HG03159 (cell line): ENCODE measurements around the gene CRADD.
"Not testable (repeated sequence)": the region's sequence is repeated elsewhere in the genome, so short reads cannot be mapped to it uniquely, and the experiment has no call there.

Experiments used
- ATAC-seq: cut with Tn5 transposase; IDR thresholded peaks from one replicate; pipeline ENCODE4 v1.9.1; 2021; ENCODE audit warnings: mild to moderate bottlenecking, moderate library complexity; ENCODE audit not compliant: unreplicated experiment

The CRADD gene

DNA sequence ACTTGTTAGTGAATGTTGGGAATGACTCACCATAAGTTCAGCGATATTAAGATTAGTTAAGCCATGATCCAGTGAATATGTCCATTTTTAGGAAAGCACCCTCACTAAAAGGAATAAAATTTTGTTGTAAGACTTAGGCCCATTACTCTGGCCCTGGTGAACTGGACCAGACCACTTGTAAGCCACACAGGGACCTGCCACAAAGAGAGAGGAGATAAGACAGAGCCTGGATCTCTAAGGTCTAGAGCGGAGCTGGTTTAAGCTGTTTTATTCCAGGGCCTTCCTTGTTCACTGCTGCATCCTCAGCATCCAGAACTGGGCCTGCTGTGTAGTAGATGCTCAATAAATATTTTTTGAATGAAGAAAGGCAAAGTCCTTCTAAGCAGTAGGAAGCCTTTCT is 79.1 kb downstream of the CRADD start:
- ATAC-seq = no peak

DNA sequence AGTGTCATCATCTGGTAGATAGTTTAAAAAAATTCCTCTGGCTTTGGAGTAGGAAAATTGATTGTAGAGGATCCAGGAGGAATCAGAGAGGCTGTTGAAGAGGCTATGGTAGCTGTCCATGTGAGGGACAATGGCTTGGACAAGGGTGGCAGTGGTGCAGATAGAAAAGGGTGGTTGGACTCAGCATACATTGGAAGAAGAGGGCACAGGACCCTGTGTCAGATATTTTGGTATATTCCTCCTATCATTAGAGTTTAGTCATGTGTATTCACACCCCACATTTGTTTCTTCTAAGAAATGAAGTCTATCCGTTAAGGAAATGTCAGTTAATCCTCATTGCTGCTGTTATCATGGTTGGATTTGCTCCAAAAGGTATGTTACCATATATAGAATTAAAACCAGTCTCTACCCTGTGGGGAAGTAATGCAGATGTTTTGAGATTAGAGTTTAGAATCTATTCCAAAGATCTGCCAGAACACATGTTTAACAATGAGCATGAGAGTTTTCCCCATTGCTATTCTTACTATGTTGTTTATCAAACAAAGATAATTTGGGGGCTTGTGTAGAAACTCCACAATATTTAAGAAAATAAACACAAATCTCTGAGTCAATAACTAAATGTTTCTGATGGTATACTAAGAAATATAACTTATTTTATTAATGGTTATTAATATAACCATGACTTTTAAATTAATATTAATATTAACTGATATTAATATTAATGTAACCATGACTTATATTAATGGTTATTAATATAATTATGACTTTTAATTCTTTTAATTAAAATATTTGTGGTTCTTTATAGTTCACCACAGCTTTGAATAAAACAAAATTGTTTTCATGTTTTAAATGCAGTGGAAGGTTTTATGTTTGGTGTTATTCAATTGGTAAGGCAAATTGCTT is 80.9 kb downstream of the CRADD start:
- no peak for ATAC-seq

DNA sequence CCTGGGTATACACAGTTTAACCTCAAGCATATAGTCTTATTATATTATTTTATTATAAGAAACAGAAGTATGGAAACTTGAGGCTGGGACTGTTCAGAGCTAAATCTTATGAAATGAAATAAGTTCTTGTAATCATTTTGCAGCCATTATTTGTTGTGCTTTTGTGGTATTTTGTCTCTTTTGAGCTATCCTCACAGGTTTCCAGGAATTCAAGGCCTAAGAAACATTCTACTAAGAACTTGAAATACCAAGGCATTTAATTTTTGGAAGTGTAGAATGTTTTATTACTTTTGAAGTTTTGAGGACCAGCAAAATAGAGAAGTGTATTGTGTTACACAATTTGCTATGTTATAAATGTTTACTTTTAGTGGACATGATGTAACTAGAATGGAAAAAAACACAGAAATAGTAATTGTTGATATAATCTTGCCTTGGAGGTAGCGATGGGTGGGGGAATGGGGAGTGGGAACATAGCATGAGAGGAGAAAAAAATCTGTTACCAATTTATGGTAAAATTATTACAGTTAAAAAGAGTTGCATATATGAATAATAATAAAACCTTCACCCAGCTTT is 81.7 kb downstream of the CRADD start:
- no peak for ATAC-seq

DNA sequence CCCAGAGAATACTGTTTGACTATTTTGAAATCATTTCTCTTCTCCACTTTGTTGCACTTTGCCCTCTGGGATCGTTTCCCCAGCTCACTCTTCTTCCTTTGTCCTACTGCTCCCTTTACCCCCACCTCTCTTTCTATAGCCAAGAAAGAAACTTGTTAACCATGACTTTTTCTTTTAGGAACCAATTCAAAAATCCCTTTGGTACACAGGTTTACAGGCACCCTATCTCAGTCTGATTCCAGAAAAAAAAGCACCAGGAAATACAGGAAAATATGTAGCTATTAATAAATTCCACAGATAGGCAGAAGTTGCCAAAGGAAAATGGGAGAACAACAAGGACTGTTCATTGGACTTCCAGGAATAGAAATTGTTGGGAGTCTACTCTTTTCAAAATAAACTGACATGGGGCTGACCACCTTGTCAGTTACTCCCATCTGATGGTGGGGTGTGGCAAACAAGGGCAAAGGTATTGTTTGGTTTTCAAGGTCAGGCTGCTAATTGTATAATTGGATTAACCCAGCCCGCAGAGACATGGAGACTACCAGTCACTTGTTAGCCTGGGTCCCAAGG is 82.4 kb downstream of the CRADD start:
- no peak for ATAC-seq

DNA sequence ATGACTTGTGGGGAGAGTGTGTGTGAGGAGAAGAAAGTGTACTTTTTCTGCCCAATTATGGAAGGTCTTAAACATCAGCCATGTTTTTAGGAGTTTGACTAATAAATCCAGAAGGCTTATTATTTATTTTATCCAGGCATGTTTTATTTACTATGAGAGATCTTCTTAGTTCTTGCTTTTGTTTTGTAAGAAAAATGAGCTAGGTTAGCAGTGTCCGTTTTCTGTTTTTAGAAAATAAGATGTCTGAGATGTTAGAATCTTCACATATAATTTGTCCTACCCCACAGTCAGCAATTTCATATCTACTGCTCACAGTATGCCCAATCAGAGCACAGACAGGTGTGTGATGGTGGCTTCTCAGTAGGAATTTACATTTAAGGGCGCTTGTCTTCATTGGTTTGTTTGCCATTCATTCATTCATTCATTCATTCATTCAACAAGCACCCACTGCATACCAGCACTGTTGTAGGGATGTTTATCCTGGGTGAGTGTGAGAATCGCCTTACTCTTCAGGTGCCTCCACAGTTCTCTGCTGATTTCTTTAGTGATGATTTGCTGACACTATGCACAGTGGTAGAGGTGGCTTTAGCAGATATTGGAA is 83.2 kb downstream of the CRADD start:
- ATAC-seq = no peak

DNA sequence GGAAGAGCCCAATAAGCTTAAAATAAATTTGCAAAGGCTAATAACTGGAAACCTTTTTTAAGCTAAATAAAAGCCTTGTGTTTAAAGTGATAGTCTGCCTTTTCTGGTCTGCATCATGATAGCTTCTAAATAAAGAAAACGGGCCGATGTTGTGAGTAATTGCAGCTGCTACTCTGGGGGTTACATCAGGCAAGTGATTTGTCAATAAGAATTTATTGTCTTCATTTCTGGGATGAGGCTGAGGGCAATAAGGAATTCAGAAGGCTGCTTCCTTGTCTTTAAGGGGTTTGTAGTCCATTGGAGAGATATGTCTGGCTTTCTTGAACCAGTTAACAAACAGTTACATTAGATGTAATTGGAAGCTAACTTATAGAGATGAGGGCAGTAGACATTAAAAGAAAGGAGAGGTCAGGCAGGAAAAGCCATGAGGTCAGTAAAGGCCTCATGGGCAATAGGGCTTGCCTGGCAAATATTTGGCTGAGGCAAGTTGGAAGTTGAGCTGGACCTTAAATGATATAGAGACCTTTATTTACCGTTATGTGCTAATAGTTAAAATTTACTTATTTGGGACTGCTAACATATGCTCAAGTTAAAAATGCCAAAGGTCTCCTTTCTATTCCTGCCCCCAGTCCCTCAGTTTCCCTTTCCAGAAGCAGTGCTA is 85.0 kb downstream of the CRADD start:
- no peak for ATAC-seq

DNA sequence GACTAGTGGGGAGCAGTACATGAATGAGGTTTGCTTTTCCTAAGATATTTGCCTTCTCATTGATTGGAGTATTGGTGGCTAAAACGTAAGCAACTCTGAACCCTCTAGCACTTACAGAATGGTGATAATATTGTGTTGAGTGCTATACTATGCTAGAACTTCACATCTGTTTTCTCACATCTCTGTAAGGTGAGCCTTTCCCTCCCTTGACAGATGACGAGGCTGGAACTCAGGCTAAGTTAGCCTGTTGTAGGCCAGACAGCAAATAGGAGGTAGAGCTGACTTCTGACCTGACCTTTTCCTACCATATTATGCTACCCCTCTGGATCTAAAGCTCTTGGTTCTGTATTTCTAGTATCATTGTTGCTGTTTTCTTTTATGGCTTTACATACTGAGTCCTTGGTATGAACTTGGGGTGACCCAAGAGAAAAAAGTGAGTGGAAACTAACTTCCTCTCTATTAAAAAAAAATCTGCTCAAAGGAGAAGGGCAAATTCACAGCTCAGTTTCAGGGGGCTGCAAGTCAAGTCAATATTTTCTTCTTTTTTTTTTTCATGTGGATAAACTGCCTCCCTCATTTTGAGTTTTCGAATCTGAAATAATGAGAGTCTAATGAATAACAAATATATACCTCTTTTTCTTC is 85.9 kb downstream of the CRADD start:
- ATAC-seq = no peak

DNA sequence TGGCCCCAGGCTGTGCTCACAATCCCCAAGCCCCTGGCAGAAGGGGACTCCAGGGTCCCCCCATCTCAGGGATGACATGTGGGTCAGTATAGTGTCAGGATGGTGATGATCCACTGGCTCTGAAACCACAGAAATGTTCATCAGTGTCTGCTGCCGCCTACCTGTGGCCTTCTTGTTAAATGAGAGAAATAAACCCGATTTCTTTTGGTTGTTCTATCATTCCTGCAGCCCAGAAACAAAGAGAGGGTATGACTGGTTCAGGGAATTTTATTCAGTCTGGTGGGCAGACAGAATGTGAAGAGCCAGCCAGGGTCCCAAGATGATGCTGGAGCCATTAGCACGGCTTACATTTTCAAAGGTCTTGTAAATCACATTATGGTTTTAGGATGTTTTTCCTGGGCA is 86.6 kb downstream of the CRADD start:
- no peak for ATAC-seq

DNA sequence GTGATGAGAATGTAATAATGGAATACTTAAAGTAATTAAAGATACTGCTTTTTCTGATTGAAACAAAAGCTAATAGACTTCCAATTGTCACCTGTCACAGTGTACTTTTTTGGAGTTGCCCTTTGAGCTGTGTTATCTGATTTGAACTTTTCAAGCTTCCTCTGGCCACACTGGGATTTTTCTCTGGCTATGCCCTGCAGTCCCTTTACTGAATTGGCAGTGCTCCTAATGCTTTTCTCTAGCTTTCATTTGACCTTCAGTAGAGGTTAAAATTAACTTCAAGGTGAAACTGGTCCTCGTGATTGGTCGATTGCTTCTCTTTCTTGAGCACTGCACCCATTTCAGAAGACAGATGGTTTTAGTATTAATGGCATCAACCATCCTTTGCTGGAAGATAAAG is 89.2 kb downstream of the CRADD start:
- no peak for ATAC-seq

DNA sequence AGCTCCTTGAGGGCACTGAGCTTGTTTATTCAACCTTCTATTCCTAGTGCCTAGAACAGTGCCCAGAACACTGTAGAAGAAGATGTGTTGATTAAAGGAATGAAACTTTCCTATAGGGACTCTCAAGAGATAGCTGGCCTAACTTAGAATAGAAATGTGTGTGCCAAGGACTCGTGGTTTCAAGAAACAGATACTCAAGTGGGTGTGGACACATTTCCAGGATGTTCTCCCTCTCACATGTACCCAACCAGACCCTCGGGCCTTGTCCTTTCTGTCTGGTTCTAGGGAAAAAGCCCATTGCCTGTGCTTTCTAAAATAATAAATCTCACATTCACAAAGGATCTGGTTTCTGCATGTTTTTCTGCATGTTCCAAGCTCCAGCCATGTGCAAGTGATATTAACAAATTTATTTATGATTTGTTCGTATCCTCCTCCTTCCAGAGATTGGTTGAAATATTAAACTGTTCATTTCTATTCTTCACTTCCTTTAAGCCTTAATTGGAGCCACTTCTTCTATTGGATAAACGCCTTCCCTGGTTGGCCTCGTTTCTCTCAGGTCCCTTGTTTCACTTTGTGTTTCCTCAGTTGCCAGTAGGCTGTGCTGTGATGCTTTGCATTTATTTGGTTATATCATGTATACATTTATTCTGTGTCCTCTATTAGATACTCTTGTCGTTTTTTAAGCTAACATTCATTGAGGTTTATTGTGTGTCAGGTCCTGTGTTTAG is 89.8 kb downstream of the CRADD start:
- no peak for ATAC-seq

DNA sequence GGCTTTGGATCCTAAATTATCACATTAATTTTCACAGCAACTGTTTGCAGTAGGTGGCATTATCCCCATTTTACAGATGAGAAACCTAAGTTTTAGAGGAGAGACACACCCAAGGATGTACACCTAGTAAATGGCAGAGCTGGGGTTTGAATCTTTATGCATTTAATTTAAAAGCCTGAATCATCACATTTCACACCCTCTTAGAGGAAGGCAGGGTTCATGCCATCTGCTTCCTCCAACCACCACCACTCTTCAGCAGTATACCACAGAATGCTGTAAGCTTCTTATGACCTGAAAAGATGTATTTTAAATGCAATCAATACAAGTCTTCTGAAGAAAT is 90.3 kb downstream of the CRADD start:
- no peak for ATAC-seq

DNA sequence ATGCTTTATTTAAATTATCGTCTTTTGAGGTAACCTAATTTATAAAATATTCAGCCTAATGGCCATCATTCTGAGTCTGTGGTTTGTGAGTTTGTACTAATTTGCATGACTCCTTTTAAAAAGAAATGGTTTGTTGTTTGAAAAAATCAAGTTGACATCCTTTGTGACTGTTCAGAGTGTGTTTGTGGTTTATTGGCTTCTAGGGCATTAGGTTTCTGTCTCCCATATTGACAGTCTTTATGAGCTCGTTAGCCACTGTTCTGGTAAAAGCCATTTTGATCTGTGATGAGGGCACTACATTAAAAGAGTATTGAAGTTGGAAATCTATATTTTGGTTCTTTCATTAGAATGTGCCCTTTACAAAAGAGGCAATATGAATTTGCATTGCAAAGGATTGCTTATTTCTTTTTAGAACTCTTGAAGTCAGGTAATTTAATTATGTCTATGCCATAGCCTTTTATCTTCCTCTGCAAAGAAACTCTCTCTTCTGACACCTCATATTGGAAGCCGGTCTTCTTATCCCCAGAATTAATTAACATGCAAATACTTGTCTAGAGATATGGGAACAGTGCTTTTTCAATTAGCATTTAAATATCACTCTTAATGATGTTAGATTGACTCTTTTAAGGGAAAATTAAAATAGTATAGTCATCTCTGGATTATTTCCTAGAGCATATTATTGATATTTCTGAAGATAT is 95.0 kb downstream of the CRADD start:
- no peak for ATAC-seq

DNA sequence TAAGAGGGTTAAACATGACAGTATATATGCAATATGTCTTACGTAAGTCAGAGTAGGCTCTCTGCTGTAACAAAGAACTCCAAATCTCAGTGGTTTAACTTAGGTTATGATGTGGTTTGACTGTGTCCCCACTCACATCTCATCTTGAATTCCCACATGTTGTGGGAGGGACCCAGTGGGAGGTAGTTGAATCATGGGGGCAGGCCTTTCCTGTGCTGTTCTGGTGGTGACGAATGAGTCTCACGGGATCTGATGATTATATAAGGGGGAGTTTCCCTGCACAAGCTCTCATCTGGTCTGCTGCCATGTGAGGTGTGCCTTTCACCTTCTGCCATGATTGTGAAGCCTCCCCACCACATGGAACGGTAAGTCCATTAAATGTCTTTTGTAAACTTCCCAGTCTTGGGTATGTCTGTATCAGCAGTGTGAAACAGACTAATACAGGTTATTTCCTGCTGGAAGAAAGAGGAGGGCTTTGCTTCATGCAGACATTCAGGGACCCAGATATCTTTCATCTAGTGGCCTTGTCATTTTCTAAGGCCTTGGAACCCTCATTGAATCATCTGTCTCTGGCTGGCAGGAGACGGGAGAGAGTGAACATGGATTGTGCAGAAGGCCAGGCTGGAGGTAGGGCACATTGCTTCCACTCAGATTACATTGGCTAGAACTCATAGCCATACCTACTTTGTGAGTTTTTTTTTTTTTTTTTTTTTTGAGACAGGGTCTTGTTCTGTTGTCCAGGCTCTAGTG is 96.1 kb downstream of the CRADD start:
- no peak for ATAC-seq

DNA sequence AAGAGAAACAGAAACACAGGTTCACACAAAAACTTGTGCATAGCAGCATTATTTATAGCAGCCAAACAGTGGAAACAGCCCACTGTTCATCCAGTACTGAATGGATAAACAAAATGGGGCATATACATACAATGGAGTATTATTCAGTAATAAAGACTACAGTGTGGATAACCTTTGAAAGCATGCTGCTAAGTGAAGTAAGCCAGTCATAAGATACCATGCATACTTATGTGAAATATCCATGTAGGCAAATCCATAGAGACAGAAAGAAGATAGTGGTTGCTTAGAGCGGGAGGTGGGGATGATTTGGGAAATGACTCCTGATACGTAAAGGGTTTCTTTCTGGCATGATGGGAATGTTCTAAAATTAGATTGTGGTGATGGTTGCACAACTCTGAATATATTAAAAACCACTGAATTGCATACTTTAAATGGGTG is 99.4 kb downstream of the CRADD start:
- ATAC-seq = no peak

DNA sequence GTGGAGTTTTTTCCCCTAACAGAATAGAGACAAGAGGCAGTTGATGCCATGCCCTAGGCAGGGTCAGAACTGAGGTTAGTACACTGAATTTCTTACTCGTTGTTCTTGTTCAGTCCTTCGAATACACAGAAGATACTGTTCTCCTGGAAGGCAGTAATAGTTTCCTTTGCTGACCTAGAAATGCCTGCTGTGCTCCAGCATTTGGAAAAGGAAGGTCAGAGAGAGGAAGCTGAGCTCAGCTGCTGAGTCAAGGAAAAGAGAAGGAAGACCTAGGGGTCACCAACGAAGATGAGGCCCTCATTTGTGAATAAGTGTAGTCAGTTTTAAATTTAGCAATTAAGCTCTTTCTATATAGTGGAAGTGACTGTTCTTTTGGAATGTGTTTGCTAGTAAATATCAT is 100.1 kb downstream of the CRADD start:
- no peak for ATAC-seq

DNA sequence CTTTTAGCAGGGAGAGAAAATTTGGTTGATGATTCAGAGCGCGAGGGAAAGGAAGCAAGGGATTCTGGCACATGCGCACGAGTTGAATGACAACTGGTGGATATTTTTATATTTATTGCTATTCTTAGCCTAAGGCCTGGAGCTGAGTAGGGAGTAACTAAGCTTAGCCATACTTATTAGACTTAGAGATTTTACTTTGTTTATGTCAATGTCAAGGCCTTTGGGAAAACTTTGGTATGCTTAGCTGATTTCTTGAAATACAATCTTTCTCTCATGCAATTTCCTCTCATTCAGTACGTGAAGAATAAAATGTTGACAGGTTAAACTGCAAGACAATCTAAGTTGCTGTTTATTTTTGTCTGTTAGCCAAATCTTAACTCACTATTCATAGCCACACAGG is 101.1 kb downstream of the CRADD start:
- no peak for ATAC-seq

DNA sequence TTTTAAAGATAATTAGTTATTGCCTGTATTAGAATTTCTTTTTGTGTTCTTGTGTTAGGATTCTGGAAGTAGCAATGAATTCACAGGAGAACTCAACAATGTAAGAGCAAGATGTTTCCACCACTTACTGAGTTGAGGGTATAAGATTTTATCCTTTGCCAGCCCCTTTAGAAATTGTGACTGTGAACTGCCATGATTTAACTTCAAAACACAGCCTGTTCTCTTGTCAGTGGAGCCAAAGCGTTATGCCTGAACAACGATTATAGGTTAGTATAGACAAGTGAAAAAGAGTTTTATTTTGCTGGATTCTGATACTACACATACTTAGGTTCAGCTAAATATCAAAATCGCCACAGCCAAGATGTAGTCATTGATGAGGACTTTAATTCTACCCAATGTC is 101.6 kb downstream of the CRADD start:
- ATAC-seq = no peak

DNA sequence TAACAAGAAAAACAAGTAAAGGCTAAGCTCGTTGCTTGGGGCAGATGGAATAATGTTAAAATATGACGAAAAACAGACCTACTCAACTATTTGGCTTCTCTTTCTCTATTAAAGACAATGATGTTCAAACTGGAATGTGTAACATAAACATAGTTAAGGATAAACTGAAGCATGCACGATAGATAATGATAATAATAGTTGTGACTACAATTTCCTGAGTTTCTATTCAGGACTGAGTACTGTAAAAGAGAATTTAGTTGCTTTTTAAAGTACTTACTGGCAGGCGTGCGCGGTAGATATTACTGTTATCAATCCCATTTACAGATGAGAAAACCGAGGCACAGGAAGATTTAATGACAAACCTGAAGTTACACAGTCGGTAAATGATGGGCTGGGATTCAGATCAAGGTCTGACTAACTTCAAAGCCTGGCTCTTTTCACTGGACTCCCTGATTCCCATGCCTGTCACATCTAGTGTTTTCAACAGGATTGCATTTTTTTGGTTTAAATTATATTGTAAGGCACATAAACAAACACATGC is 103.0 kb downstream of the CRADD start:
- ATAC-seq = no peak

DNA sequence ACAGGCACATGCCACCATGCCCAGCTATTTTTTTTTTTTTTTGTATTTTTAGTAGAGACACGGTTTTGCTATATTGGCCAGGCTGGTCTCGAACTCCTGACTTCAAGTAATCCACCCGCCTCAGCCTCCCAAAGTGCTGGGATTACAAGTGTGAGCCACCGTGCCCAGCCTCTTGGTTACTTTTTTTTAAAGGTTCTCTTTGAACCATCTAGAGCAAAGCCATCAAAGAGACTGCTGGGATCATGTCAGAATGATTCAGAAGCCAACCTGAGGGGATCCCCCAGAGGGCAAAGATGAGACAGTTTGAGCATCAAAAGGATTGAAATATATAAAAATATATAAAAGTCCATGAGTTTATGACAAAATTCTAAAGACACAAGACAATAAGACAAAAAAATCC is 103.7 kb downstream of the CRADD start:
- ATAC-seq = not testable (repeated sequence)
